HFF-Myc (cell line): ENCODE data around the gene KLHL35.
A peak's percentile ranks its signal among the peaks of the same experiment; 100 is the strongest.

ENCODE experiments used
- DNase-seq: peaks from one replicate; pipeline ENCODE4 v3.0.0-alpha.2; 2011; ENCODE audit warnings: low read depth; ENCODE audit errors: extremely low read depth
- H3K4me3 ChIP-seq: replicated peaks from 2 replicates; pipeline ENCODE4 v1.5.1; 2011; ENCODE audit warnings: low read depth, mild to moderate bottlenecking, control low read depth, low read length
- CTCF ChIP-seq: IDR thresholded peaks from 2 replicates; pipeline ENCODE4 v1.5.1; 2012; ENCODE audit warnings: mild to moderate bottlenecking, low read depth, low read length, control low read depth; ENCODE audit errors: missing control alignments

Gene KLHL35

DNA sequence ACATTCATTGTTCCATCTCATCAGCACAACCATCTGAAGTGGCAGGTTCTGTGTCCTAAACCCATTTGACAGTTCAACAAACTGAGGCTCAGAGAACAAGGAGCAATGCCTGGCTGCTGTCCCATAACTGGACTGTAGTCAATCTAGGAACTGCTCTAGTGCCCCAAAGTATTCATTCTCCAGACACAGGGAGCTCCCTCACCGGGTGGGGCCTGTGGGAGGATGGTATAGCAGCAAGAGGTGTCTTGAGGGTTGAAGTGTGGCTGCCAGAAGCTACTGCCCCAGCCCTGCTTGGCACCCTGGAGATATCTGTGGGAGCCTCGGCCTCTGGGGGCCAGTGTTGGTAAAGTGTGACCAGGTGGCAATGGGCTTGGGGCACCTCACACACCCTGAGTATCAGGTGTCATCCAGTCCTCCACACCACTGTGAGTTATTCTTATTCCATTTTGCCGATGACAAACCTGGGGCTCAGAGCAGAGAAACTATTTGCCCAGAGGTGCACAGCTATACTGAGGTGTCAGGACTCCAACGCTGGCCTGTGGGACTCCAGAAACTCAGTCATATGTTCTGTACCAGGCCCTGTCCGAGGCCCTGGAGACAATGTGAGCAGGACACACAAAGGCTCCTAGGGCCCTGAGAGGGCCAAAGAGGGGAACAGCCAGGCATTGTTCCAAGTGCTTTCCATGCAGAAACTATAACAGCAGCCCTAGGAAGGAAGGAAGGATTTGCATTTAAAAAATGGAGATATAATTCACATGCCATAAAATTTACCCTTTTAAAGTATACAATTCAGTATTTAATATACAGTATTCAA, 46.0 kb upstream of the KLHL35 start:
- no peak for TF ChIP-seq CTCF
- no peak for DNase-seq
- no peak overlapping the region for H3K4me3 ChIP-seq

- H3K4me3 ChIP-seq: no peak overlapping the region
- no peak for DNase-seq
- TF ChIP-seq CTCF: no peak
Observed at GRCh38 chr11:75477614-75477935, 44.6 kb upstream of the KLHL35 start.

GRCh38 chr11:75476739-75477613, 44.0 kb upstream of the KLHL35 start:
- H3K4me3 ChIP-seq: no peak overlapping the region
- TF ChIP-seq CTCF: no peak
- no peak for DNase-seq

DNA sequence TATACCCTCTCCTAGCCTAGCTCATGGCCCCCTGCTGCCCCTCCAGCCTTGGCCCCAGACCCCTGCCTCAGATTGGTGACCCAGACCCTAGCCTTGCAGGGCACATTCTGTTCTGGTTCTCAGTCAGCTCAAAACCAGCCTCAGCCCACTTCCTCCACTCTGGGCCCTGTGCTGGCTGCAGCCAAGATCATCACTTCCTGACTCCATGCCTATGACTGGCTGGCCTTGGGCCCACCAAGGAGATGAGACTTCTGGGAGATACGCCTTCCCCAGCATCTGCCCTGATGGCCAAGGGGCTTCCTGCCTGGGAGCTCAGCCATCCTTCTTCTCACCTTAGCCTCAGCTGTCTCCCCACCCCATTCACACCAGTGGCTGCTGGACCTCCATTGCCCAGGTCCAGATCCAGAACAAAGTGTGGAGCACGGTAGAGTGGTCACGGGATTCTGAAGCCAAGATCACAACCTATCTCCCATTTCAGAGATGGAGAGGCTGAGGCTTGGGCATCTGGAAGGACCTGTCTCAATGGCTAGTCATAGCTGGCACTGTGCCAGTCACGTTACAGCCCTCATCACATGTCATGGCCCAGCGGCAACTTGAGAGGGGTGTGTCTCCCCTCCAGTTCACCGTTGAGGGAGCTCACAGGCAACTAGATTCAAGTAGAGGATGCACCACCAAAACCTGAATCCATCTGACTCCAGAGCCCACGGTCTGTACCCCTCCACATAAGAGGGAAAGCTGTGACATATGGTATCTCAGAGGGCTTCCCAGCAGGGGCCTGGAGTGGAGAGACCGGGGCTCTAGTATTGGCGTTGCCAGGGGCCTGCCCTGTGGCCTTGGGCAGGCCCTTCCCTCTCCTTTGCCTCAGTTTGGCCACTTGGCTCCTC, 43.0 kb upstream of the KLHL35 start:
- peak; percentile 36 for DNase-seq
- no peak for TF ChIP-seq CTCF
- H3K4me3 ChIP-seq: no peak overlapping the region

DNA sequence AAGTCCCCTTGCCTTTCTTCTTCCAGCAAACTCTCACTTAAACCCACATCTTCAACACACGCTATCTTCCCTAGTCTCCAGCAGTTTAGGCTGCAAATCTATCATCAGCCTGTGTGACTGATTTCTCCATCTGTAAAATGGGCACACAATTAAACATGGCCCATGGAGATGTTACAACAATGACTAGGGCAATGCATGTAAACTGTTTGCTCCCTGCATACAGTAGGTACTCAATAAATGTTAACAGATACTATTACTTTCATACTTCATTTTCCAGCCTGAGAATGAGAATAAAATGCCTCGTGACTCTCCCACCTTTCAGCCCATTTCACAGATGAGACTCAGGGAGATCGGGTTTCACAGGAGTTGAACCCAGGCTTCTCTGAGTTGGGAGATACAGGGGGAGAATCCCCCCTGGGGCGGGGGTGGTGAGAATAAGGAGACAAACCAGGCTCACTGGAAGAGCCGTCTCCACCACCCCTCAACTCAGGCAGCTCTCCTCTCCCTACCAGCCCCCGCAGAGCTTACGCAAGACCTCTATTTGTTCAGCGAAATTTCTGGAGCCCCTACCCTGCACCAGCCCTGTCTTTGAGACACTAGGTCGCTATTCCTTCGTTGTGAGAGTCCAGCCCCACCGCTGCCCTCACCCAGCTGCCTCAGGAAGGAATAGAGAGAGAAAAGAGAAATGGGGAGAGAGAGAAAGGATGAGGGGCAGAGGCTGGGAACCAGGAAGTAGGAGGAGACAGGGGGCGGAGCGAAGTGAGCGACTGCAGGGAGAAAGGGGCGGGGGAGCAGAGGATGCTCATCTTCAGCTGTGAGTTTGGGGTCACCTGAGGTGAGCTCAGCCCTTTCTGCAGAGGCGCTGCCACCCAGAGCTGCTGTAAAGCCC, 42.1 kb upstream of the KLHL35 start:
- no peak for TF ChIP-seq CTCF
- DNase-seq: no peak
- no peak overlapping the region for H3K4me3 ChIP-seq

DNA sequence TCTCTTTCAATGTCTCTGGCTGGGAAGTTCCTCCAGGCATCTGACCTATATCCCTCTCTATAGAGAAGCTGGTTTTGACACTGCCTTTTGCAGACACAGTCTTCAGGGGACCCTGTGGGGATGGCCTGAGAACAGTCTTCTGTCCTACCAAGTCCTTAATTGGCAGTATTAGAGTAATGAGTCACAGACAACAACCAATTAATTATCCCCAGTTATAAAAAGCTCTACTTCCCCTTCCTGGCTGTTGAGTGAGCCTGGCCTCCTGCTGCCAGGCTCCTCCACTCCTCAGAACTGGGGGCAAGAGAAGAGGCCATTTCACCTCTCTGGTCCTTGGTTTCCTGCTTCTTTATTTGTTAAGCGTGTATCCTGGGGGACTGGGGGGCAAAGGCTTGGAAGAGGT, 41.2 kb upstream of the KLHL35 start:
- no peak for DNase-seq
- no peak overlapping the region for H3K4me3 ChIP-seq
- TF ChIP-seq CTCF: no peak
